IPS-18a (cell line): ENCODE results near the gene ZAP70.

Source experiments
- H3K27ac ChIP-seq: one replicate; pipeline ENCODE4 v1.5.1; 2013; ENCODE audit warnings: low read length
- H3K27me3 ChIP-seq: one replicate; pipeline ENCODE4 v1.6.1; 2013; ENCODE audit warnings: mild to moderate bottlenecking, low read length; ENCODE audit not compliant: control insufficient read depth, insufficient read depth
- H3K36me3 ChIP-seq: one replicate; pipeline ENCODE4 v1.6.1; 2013; ENCODE audit warnings: low read depth, low read length; ENCODE audit not compliant: control insufficient read depth
- H3K4me1 ChIP-seq: one replicate; pipeline ENCODE4 v1.6.1; 2013; ENCODE audit warnings: low read depth, low read length; ENCODE audit not compliant: control insufficient read depth
- H3K4me3 ChIP-seq: one replicate; pipeline ENCODE4 v1.5.1; 2013; ENCODE audit warnings: low read length
- H3K9ac ChIP-seq: one replicate; pipeline ENCODE4 v1.6.1; 2013; ENCODE audit warnings: mild to moderate bottlenecking, low read length, moderate library complexity
- H3K9me3 ChIP-seq: one replicate; pipeline ENCODE4 v1.6.1; 2013; ENCODE audit warnings: low read depth, low read length; ENCODE audit not compliant: control insufficient read depth

The ZAP70 gene

DNA sequence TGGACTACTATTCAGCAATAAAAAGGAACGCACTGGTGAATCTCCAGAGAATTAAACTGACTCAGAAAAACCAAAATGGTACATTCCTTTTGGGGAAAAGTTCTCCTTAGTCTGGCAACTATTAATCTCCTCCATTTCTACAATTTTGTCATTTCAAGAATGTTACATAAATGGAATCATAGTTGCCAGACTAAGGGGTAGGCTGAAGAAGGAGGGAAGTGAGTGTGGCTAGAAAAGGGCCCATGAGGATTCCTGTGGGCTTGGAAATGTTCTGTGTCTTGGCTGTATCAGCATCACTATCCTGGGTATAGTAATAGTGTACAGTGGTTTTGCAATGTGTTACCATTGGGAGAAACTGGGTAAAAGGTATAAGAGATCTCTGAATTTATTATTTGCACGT is 72.4 kb downstream of the ZAP70 start:
- Histone ChIP-seq H3K27ac (no peak overlapping the region), H3K9ac (no peak overlapping the region), H3K9me3 (no peaks in the 10 kb centered on the region), H3K27me3 (no peaks in the 10 kb centered on the region), H3K36me3 (no peaks in the 10 kb centered on the region), H3K4me1 (no peaks in the 10 kb centered on the region), H3K4me3 (no peak overlapping the region)

DNA sequence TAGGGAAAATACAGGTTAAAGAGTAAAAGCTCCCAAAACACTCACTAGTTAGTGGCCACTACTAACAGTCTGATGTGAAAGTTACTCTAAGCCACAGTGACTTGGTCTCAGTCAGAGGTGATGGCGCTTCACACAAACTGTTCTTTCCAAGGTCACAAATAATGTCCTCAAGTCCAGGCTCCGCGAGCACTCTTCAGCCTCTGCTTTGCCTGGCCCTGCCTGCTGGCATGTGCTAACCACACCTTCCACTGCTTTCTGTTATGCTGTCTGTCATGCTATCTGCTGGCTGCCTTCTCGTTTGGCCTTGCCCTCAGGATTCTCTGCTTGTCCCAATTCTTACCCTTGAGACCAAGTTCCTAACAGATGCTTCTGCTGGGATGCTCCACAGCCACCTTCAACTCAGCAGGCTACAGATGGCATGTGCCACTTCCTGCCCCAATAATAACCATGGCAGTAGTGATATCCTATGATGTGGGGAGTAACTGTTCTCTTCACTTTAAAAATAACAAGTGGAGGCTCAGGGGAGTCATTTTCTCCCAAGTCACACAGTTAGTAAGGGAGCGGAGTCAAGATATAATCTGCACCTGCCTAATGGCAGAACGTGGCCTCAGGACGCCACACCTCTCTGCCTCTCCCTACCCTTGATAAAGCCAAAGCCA is 75.7 kb downstream of the ZAP70 start:
- H3K36me3 ChIP-seq: peaks cover 6% of the 10 kb centered on the region
- H3K9ac ChIP-seq: no peak overlapping the region
- no peak overlapping the region for H3K4me3 ChIP-seq
- no peaks in the 10 kb centered on the region for H3K4me1 ChIP-seq
- H3K9me3 ChIP-seq: no peaks in the 10 kb centered on the region
- H3K27ac ChIP-seq: no peak overlapping the region
- no peaks in the 10 kb centered on the region for H3K27me3 ChIP-seq
